A673 (cell line): Measurements from ENCODE around the gene MMP2. TPM values are rescaled to one million over a fixed set of nuclear protein-coding genes. Genes with fewer than 3 reads are reported as not detected.

Source experiments
- BruUV-seq: library from RNA; stranded (reverse); fragments of 400-500 nt; replicated peaks from 2 replicates; lab custom pipeline; 2021; lab: Mats Ljungman, UMichigan
- CTCF ChIA-PET: fragments of 300-600 bp; sonication (Branson Sonifier 250); formaldehyde crosslinking; loops from one replicate; lab custom pipeline; 2022; ENCODE audit warnings: antibody characterized with exemption; lab: Charles Lee
- POLR2A ChIA-PET: fragments of 300-600 bp; sonication (Branson Sonifier 250); formaldehyde crosslinking; loops from one replicate; lab custom pipeline; 2022; ENCODE audit warnings: antibody characterized with exemption; ENCODE audit not compliant: low non-redundant PET; lab: Charles Lee
- DNase-seq: peaks from one replicate; pipeline ENCODE4 v3.0.0-alpha.2; 2015; ENCODE audit warnings: low spot score
- H3K27ac ChIP-seq: fragments of 200-600 bp; sonication (generic); 2 replicates; pipeline ENCODE4 v1.5.1; 2016; ENCODE audit warnings: mixed run types, low read depth, mild to moderate bottlenecking, mixed read lengths, antibody characterized with exemption, low read length; ENCODE audit not compliant: poor library complexity, severe bottlenecking
- H3K27me3 ChIP-seq: fragments of 200-600 bp; sonication (generic); replicated peaks from 2 replicates; pipeline ENCODE4 v1.6.1; 2017; ENCODE audit warnings: mixed run types, low read depth, mild to moderate bottlenecking, mixed read lengths, antibody characterized with exemption, low read length; ENCODE audit not compliant: insufficient read depth, poor library complexity
- H3K36me3 ChIP-seq: fragments of 200-600 bp; sonication (generic); 2 replicates; pipeline ENCODE4 v1.6.1; 2016; ENCODE audit warnings: mixed run types, mild to moderate bottlenecking, mixed read lengths, antibody characterized with exemption, low read length; ENCODE audit not compliant: insufficient read depth, poor library complexity, severe bottlenecking
- H3K4me1 ChIP-seq: fragments of 200-600 bp; sonication (generic); 2 replicates; pipeline ENCODE4 v1.6.1; 2017; ENCODE audit warnings: mixed run types, mild to moderate bottlenecking, mixed read lengths, antibody characterized with exemption, low read length; ENCODE audit not compliant: insufficient read depth, poor library complexity, severe bottlenecking
- H3K4me3 ChIP-seq: fragments of 200-600 bp; sonication (generic); 2 replicates; pipeline ENCODE4 v1.5.1; 2016; ENCODE audit warnings: low read depth, mixed run types, mild to moderate bottlenecking, mixed read lengths, low read length; ENCODE audit not compliant: poor library complexity, severe bottlenecking
- H3K9me3 ChIP-seq: fragments of 200-600 bp; sonication (generic); 2 replicates; pipeline ENCODE4 v1.6.1; 2016; ENCODE audit warnings: mixed run types, low read depth, mild to moderate bottlenecking, mixed read lengths, antibody characterized with exemption, low read length; ENCODE audit not compliant: poor library complexity, severe bottlenecking
- CTCF ChIP-seq: fragments of 300-800, 200-600 bp; sonication (generic); conservative IDR thresholded peaks from 2 replicates; pipeline ENCODE4 v1.5.1; 2017; ENCODE audit warnings: low read depth, mild to moderate bottlenecking, antibody characterized with exemption, low read length, moderate library complexity, mixed read lengths
- EZH2 ChIP-seq: fragments of 200-600 bp; sonication (generic); IDR thresholded peaks from 2 replicates; pipeline ENCODE4 v1.6.1; 2017; ENCODE audit warnings: borderline replicate concordance, low read depth, mild to moderate bottlenecking, mixed read lengths, antibody characterized with exemption, low read length; ENCODE audit not compliant: poor library complexity, severe bottlenecking
- intact Hi-C: fragments of 100-400 bp; cut with micrococcal nuclease; formaldehyde crosslinking; loops from one replicate; pipeline ENCODE4 v1.10.0; 2022; ENCODE audit not compliant: unreplicated experiment
- total RNA-seq: library from RNA; stranded (reverse); gene quantifications from 2 replicates; pipeline ENCODE4 v1.2.3, GENCODE V29; 2021

The MMP2 gene
- total RNA-seq, 1 experiment from 2014 or later, result 36.2 TPM

GRCh38 chr16:55453909-55454308, 25.1 kb upstream of the MMP2 start:
- intact Hi-C loops, result no loop called here
- POLR2A ChIA-PET, result no interaction called here
- TF ChIP-seq EZH2, result no peak
- TF ChIP-seq CTCF, result no peak
- BruUV-seq, result no TSS peak
- DNase-seq, result no peak
- CTCF ChIA-PET, result no interaction called here
- Histone ChIP-seq H3K4me1 (no peaks in the 10 kb centered on the region), H3K4me3 (no peak overlapping the region), H3K27ac (no peak overlapping the region), H3K27me3 (no peaks in the 10 kb centered on the region), H3K9me3 (no peaks in the 10 kb centered on the region), H3K36me3 (no peaks in the 10 kb centered on the region)

GRCh38 chr16:55454861-55455260, 24.1 kb upstream of the MMP2 start:
- TF ChIP-seq CTCF (no peak), EZH2 (no peak)
- CTCF ChIA-PET, result no interaction called here
- intact Hi-C loops, result no loop called here
- Histone ChIP-seq H3K9me3 (no peaks in the 10 kb centered on the region), H3K36me3 (no peaks in the 10 kb centered on the region), H3K4me1 (no peaks in the 10 kb centered on the region), H3K4me3 (no peak overlapping the region), H3K27ac (no peak overlapping the region), H3K27me3 (no peaks in the 10 kb centered on the region)
- POLR2A ChIA-PET, result no interaction called here
- BruUV-seq, result no TSS peak
- no peak for DNase-seq

GRCh38 chr16:55462241-55462640, 16.8 kb upstream of the MMP2 start:
- Histone ChIP-seq H3K27me3 (no peaks in the 10 kb centered on the region), H3K27ac (no peak overlapping the region), H3K4me1 (no peaks in the 10 kb centered on the region), H3K36me3 (no peaks in the 10 kb centered on the region), H3K9me3 (no peaks in the 10 kb centered on the region), H3K4me3 (no peak overlapping the region)
- TF ChIP-seq CTCF, result no peak
- no peak for TF ChIP-seq EZH2
- no peak for DNase-seq
- ChIA-PET POLR2A (no interaction called here), CTCF (no interaction called here)
- intact Hi-C loops, result loop anchor here (5.0 kb wide), 1 partner anchor 1915 kb away; no protein-coding TSS in a partner anchor
- no TSS peak for BruUV-seq
